ENCODE data around the gene PIGP. TPM values are rescaled to one million over a fixed set of nuclear protein-coding genes. Genes with fewer than 3 reads are reported as not detected.
"Not testable (repeated sequence)": the region's sequence is repeated elsewhere in the genome, so short reads cannot be mapped to it uniquely, and the experiment has no call there.

PIGP gene
- total and polyA plus RNA-seq, 5 donors = 34.5 to 50.8 (median 41.2) TPM

GRCh38 chr21:37062593-37062935, 10.3 kb downstream of the PIGP start:
- 82% methylated on average over 6 of the region's 6 CpGs for WGBS
- intact Hi-C loops (cut with DNase I) = no loop called here

GRCh38 chr21:37061926-37062592, 10.8 kb downstream of the PIGP start:
- H3K27me3 ChIP-seq (ENCODE audit: control insufficient read depth, insufficient read depth) = no peaks in the 10 kb centered on the region
- H3K9me3 ChIP-seq (ENCODE audit: control insufficient read depth, low read length) = no peaks in the 10 kb centered on the region
- H3K27ac ChIP-seq (ENCODE audit: low read length) = no peak overlapping the region
- no peak overlapping the region for H3K4me3 ChIP-seq (ENCODE audit: low read length)
- no peaks in the 10 kb centered on the region for H3K4me1 ChIP-seq (ENCODE audit: control insufficient read depth, insufficient read depth, low read length)
- 68% methylated on average over 7 of the region's 7 CpGs for WGBS
- intact Hi-C loops (cut with DNase I) = no loop called here
- DNase-seq (no peak), ATAC-seq (no peak)

More at GRCh38 chr21:37062593-37062935, 10.3 kb downstream of the PIGP start:
- H3K27ac ChIP-seq (ENCODE audit: low read length) = no peak overlapping the region
- no peak for ATAC-seq
- no peaks in the 10 kb centered on the region for H3K27me3 ChIP-seq (ENCODE audit: control insufficient read depth, insufficient read depth)
- no peak overlapping the region for H3K4me3 ChIP-seq (ENCODE audit: low read length)
- no peak for DNase-seq
- no peaks in the 10 kb centered on the region for H3K4me1 ChIP-seq (ENCODE audit: control insufficient read depth, insufficient read depth, low read length)
- no peaks in the 10 kb centered on the region for H3K9me3 ChIP-seq (ENCODE audit: control insufficient read depth, low read length)

DNA sequence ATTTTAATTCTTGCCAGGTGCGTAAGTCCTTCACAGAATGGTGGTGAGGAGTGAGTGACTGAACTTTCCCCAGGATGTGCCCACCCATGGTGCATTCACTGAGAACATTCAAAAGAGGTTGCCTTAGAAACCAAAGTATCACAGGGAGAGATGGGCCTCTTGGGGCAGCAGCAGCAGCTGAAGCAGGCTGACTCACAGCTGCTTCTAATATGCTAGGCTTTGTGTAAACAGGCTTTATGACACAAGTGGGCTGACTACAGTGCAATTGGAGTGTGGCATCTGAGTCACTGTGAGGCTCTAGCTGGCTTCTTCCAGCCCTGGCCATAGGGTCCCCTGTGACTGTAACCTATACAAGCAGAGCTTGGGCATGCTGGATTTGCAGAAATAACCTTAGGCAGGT, 12.6 kb downstream of the PIGP start:
- Histone ChIP-seq H3K27me3 (ENCODE audit: control insufficient read depth, insufficient read depth) (no peaks in the 10 kb centered on the region), H3K27ac (ENCODE audit: low read length) (no peak overlapping the region), H3K4me1 (ENCODE audit: control insufficient read depth, insufficient read depth, low read length) (no peaks in the 10 kb centered on the region), H3K4me3 (ENCODE audit: low read length) (no peak overlapping the region), H3K9me3 (ENCODE audit: control insufficient read depth, low read length) (no peaks in the 10 kb centered on the region)
- intact Hi-C loops (cut with DNase I) = no loop called here
- peak in 2 of 3 donors; percentile 37 to 52 for DNase-seq
- 73% methylated on average over 1 of the region's 1 CpG for WGBS
- peak; percentile 84 to 86 for ATAC-seq

DNA sequence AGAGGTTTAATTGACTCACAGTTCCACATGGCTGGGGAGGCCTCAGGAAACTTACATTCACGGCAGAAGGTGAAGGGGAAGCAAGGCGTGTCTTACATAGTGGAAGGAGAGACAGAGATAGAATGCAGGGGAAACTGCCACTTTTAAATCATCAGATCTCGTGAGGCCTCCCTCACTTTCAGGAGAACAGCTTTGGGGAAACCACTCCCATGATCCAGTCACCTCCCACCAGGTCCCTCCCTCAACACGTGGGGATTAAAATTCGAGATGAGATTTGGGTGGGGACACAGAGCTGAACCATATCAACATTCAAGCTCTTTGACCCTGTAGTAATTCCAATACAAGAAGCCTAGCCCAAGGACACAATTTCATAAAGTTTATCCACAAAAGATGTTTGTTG, 13.7 kb downstream of the PIGP start:
- no peak for ATAC-seq
- no peaks in the 10 kb centered on the region for H3K9me3 ChIP-seq (ENCODE audit: control insufficient read depth, low read length)
- WGBS = 69% methylated on average over 5 of the region's 5 CpGs
- DNase-seq = no peak
- no peaks in the 10 kb centered on the region for H3K4me1 ChIP-seq (ENCODE audit: control insufficient read depth, insufficient read depth, low read length)
- intact Hi-C loops (cut with DNase I) = no loop called here
- no peak overlapping the region for H3K4me3 ChIP-seq (ENCODE audit: low read length)
- no peak overlapping the region for H3K27ac ChIP-seq (ENCODE audit: low read length)
- H3K27me3 ChIP-seq (ENCODE audit: control insufficient read depth, insufficient read depth) = no peaks in the 10 kb centered on the region

GRCh38 chr21:37058261-37058660, 14.6 kb downstream of the PIGP start:
- ATAC-seq = no peak
- H3K4me3 ChIP-seq (ENCODE audit: low read length) = no peak overlapping the region
- 65% methylated on average over 2 of the region's 2 CpGs for WGBS

DNA sequence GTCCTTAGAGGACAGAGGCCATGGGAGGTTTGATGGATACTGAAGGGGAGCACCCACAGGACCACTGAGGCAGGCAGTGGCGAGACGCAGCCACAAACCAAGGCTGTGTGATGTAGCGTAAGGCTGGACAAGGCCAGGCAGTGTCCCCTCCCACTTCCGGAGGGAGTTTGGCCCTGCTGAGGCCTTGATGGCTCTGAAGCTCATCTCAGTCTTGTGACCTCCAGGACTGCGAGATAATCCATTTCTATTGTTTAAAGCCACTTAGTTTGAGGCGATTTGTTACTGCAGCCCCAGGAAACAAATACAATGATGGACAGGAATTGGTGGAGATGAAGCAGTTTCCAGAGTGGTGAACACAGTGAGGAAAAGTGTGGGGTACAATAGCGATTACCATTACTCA, 15.3 kb downstream of the PIGP start:
- WGBS = 91% methylated on average over 7 of the region's 7 CpGs
- H3K27ac ChIP-seq (ENCODE audit: low read length) = no peak overlapping the region
- no peak overlapping the region for H3K4me3 ChIP-seq (ENCODE audit: low read length)
- no peaks in the 10 kb centered on the region for H3K9me3 ChIP-seq (ENCODE audit: control insufficient read depth, low read length)
- H3K27me3 ChIP-seq (ENCODE audit: control insufficient read depth, insufficient read depth) = no peaks in the 10 kb centered on the region
- intact Hi-C loops (cut with DNase I) = no loop called here
- no peaks in the 10 kb centered on the region for H3K4me1 ChIP-seq (ENCODE audit: control insufficient read depth, insufficient read depth, low read length)
- no peak for ATAC-seq
- DNase-seq = no peak

More at GRCh38 chr21:37058261-37058660, 14.6 kb downstream of the PIGP start:
- Histone ChIP-seq H3K27me3 (ENCODE audit: control insufficient read depth, insufficient read depth) (no peaks in the 10 kb centered on the region), H3K4me1 (ENCODE audit: control insufficient read depth, insufficient read depth, low read length) (no peaks in the 10 kb centered on the region), H3K9me3 (ENCODE audit: control insufficient read depth, low read length) (no peaks in the 10 kb centered on the region), H3K27ac (ENCODE audit: low read length) (no peak overlapping the region)
- intact Hi-C loops (cut with DNase I) = no loop called here
- no peak for DNase-seq

- 83% methylated on average over 2 of the region's 2 CpGs for WGBS
- Histone ChIP-seq H3K27me3 (ENCODE audit: control insufficient read depth, insufficient read depth) (no peaks in the 10 kb centered on the region), H3K9me3 (ENCODE audit: control insufficient read depth, low read length) (no peaks in the 10 kb centered on the region), H3K4me3 (ENCODE audit: low read length) (no peak overlapping the region), H3K27ac (ENCODE audit: low read length) (no peak overlapping the region), H3K4me1 (ENCODE audit: control insufficient read depth, insufficient read depth, low read length) (no peaks in the 10 kb centered on the region)
- ATAC-seq (no peak), DNase-seq (no peak)
- intact Hi-C loops (cut with DNase I) = no loop called here
Measured at GRCh38 chr21:37055271-37055855, 17.5 kb downstream of the PIGP start.

DNA sequence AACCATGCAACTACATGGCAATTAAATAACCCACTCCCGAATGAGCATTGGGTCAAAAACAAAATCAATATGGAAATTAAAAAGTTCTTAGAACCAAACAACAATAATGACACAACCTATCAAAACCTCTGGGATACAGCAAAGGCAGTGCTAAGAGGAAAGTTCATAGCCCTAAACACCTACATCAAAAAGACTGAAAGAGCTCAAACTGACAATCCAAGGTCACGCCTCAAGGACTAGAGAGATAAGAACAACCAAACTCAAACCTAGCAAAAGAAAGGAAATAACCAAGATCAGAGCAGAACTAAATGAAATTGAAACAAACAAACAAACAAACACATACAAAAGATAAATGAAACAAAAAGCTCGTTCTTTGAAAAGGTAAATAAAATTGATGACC, 23.1 kb downstream of the PIGP start:
- intact Hi-C loops (cut with DNase I); ATAC-seq: not testable (repeated sequence)

DNA sequence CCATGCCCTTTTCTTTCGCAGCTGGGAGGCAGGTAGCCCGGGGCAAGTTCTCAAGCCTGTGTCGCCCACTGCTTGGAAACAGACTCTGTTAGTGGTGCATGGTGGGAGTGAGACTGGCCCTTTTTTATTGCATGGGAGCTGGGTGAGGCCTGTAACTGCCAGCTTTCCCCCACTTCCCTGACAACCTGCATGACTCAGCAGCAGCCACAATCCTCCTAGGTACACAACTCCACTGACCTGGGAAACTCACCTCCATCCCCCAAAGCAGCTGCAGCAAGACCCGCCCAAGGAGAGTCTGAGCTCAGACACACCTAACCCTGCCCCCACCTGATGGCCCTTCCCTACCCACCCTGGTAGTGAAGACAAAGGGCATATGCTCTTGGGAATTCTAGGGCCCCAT, 25.8 kb downstream of the PIGP start:
- intact Hi-C loops (cut with DNase I) = no loop called here
- DNase-seq = no peak
- WGBS = 94% methylated on average over 4 of the region's 4 CpGs
- Histone ChIP-seq H3K27me3 (ENCODE audit: control insufficient read depth, insufficient read depth) (no peaks in the 10 kb centered on the region), H3K9me3 (ENCODE audit: control insufficient read depth, low read length) (no peaks in the 10 kb centered on the region), H3K4me1 (ENCODE audit: control insufficient read depth, insufficient read depth, low read length) (no peaks in the 10 kb centered on the region), H3K27ac (ENCODE audit: low read length) (no peak overlapping the region), H3K4me3 (ENCODE audit: low read length) (no peak overlapping the region)
- no peak for ATAC-seq

More for the DNA sequence above, 23.1 kb downstream of the PIGP start:
- not testable (repeated sequence) for DNase-seq; H3K27me3 ChIP-seq (ENCODE audit: control insufficient read depth, insufficient read depth); H3K4me3 ChIP-seq (ENCODE audit: low read length); H3K27ac ChIP-seq (ENCODE audit: low read length); H3K9me3 ChIP-seq (ENCODE audit: control insufficient read depth, low read length); H3K4me1 ChIP-seq (ENCODE audit: control insufficient read depth, insufficient read depth, low read length)
- WGBS = 63% methylated on average over 3 of the region's 3 CpGs

GRCh38 chr21:37045556-37045955, 27.3 kb downstream of the PIGP start:
- 52% methylated on average over 6 of the region's 6 CpGs for WGBS
- intact Hi-C loops (cut with DNase I) = no loop called here
- Histone ChIP-seq H3K27me3 (ENCODE audit: control insufficient read depth, insufficient read depth) (no peaks in the 10 kb centered on the region), H3K9me3 (ENCODE audit: control insufficient read depth, low read length) (no peaks in the 10 kb centered on the region), H3K4me3 (ENCODE audit: low read length) (no peak overlapping the region), H3K27ac (ENCODE audit: low read length) (no peak overlapping the region), H3K4me1 (ENCODE audit: control insufficient read depth, insufficient read depth, low read length) (no peaks in the 10 kb centered on the region)
- DNase-seq (no peak), ATAC-seq (no peak)

GRCh38 chr21:37045149-37045548, 27.7 kb downstream of the PIGP start:
- no peak overlapping the region for H3K27ac ChIP-seq (ENCODE audit: low read length)
- H3K4me1 ChIP-seq (ENCODE audit: control insufficient read depth, insufficient read depth, low read length) = no peaks in the 10 kb centered on the region
- ATAC-seq (no peak), DNase-seq (no peak)
- intact Hi-C loops (cut with DNase I) = no loop called here
- 61% methylated on average over 6 of the region's 6 CpGs for WGBS
- no peaks in the 10 kb centered on the region for H3K9me3 ChIP-seq (ENCODE audit: control insufficient read depth, low read length)
- H3K4me3 ChIP-seq (ENCODE audit: low read length) = no peak overlapping the region
- H3K27me3 ChIP-seq (ENCODE audit: control insufficient read depth, insufficient read depth) = no peaks in the 10 kb centered on the region

GRCh38 chr21:37044643-37045042, 28.2 kb downstream of the PIGP start:
- no peak overlapping the region for H3K4me3 ChIP-seq (ENCODE audit: low read length)
- no peak for DNase-seq
- H3K27me3 ChIP-seq (ENCODE audit: control insufficient read depth, insufficient read depth) = no peaks in the 10 kb centered on the region

More at GRCh38 chr21:37044643-37045042, 28.2 kb downstream of the PIGP start:
- Histone ChIP-seq H3K9me3 (ENCODE audit: control insufficient read depth, low read length) (no peaks in the 10 kb centered on the region), H3K4me1 (ENCODE audit: control insufficient read depth, insufficient read depth, low read length) (no peaks in the 10 kb centered on the region), H3K27ac (ENCODE audit: low read length) (no peak overlapping the region)
- ATAC-seq = no peak
- 98% methylated on average over 3 of the region's 3 CpGs for WGBS
- intact Hi-C loops (cut with DNase I) = no loop called here

All from right cardiac atrium (tissue), 5 donors.